HT1080 (cell line): Measurements from ENCODE around the gene RASSF4. TPM values are rescaled to one million over a fixed set of nuclear protein-coding genes. Genes with fewer than 3 reads are reported as not detected.

Experiments used
- DNase-seq: peaks from one replicate; pipeline ENCODE4 v3.0.0-alpha.2; 2015; ENCODE audit warnings: low read depth
- total RNA-seq: library from RNA; depleted of rRNA; stranded (reverse); fragments of >200 nt; shearing (Covaris generic); gene quantifications from 2 replicates; pipeline ENCODE4 v1.2.3, GENCODE V29; 2014

RASSF4 gene
- total RNA-seq, 1 experiment from 2014 or later: 7.8 TPM

GRCh38 chr10:44975431-44976331, 16.1 kb downstream of the RASSF4 start:
- DNase-seq: peak; percentile 69

- no peak for DNase-seq
Observed at GRCh38 chr10:44976352-44977198, 17.0 kb downstream of the RASSF4 start.

DNA sequence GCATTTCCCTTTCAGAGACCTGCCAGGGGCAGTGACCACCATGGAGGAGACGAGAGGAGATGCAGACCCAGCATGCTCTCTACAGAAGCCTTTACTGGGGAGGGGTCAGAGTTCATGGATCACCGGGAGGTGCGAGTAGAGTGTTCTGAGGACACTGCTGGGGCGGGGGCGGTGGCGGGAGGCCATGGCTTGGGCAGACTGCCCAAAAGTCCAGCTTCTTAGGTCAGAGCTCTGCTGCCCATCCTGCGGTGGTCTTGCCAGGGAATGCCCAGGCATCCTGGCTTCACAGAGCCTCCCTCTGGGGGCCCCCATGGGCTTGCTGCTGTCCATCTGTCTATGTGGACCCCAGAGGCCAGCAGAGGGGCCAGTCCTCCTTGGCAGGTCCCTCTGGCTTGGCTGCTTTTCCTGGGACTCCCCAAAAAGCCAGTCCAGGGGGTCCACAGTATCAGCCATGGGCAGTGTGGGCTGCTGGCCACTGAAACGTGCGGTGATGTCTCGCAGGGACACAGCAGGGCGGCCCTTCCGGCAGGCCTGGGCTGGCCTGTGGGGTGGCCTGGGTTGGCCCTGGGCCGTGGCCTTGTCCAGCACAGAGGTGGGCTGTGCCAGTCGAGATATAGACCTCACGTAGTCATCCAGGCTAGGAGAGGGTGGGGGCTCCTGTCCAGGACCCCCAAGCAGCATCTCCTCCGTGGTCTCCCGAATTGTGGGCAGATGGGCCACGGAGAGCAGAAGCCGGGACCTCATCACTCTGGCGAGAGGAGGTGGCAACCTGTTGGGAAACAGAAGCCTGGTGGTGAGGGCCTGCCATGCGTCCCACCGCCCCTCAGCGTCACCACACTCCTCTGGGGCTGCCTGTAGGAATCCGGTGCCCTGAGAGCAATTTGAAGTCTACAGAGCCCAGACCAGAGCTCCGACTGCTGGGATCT, 17.9 kb downstream of the RASSF4 start:
- no peak for DNase-seq

DNA sequence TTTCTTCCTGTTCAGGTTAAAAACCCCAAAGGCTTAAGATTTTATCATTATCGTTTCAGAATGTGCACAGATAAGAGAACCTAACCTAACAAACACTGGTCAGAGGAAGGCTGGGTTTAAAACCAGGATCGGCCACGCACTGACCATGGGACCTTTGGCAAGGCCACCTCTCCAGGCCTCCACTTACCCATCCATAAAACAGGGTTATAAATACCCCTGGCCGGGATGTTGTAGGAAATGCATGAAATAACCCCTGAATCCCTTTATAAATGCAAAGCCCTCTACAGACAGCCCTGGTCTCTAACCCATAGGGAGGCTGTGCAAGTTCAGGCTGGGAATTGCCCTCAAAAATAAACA, 18.6 kb downstream of the RASSF4 start:
- no peak for DNase-seq

- DNase-seq: peak; percentile 86
Observed at GRCh38 chr10:44978570-44979280, 19.1 kb downstream of the RASSF4 start, which contains the start of gene DEPP1. Gene DEPP1, minus strand, starts transcription at chr10:44978809. Its CDS starts 779 bp downstream, at chr10:44978030.

DNA sequence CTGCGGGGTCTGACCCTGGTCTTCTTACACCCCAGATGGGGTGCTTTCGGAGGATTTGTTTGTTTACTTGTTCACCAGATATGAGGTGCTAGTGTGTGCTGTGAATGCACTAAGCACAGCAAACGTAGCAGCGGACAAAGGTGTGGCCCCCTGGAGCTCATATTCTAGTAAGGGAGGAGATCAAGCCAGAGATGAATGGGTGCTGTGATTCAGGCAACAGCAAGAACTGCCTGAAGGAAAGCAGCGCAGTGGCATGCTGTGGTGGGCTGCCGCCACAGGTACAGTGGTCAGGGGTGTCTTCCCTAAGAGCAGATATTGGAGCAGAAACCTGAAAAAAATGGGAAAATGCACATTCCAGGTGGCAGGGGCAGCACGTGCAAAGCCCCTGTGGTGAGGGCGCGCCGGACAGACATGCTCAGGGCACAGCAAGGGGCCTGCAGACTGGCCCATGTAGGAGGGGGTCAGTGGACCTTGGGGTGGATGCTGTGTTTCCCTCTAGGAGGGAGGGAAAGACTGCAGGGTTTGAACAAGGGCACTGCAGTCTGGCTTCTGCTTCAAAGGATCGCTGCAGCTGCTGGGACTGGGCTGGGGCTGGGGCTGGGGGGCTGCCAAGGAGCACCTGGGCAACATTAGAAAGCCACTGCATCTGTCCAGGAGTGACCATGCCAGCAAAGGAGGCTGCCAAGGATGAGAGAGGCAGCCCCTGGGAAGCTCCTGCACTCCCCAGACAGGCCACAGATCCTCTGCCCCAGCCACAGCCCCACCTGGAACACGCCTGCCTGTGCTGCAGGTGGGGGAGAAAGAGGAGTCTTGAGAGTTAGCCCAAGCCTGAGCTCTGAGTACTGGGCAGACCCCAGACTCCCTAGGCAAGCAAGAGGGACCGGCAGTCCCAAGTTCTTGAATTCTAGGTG, 19.9 kb downstream of the RASSF4 start:
- DNase-seq: no peak

- peak; percentile 18 for DNase-seq
Observed at GRCh38 chr10:44980309-44981171, 20.9 kb downstream of the RASSF4 start.

DNA sequence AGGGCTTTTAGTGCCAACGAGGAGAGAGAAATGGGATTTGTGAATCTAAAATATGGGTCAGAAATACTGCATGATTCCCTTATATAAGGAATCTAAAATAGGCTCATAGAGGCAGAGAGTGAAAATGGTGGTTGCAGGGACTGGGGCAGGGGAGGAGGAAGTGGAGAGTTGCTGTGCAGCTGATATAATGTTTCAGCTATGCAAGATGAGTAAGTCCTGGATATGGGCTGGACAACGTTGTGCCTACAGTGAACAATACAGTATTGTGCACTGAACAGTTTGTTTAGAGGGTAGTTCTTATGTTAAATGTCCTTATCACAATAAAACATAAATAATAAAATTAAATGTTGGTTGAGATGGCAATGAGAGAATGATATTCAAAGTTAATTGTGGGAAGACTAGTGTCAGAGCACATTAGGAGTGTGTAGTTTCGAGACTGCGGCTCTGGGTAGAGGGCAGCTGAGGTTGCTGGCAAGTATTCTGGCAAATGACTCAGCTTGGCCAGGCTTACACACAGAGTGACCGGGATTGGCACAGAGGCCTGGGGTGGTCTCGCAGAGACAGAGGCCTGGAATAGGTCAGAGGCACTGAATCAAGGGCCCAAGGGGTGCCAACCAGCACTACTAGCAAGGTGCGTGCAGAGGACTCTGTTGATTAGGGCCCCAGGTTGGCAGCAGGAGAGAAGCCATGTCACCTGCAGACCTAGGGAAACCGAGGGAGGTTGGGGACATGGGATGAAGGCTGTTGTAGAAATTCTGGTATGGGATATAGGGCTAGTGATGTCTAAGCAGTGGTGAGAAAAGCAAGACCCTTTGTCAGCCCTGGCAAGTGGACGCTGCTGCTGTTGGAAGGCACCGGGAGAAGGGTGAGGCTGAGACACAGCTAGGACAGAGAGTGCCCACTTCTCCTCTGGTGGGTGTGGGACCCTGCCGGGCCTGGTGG, 21.8 kb downstream of the RASSF4 start:
- DNase-seq: peak; percentile 92

GRCh38 chr10:44982114-44982460, 22.5 kb downstream of the RASSF4 start:
- peak; percentile 84 for DNase-seq

GRCh38 chr10:44982496-44982895, 22.9 kb downstream of the RASSF4 start:
- DNase-seq: no peak

- no peak for DNase-seq
Observed at GRCh38 chr10:44983066-44983894, 23.7 kb downstream of the RASSF4 start.

DNA sequence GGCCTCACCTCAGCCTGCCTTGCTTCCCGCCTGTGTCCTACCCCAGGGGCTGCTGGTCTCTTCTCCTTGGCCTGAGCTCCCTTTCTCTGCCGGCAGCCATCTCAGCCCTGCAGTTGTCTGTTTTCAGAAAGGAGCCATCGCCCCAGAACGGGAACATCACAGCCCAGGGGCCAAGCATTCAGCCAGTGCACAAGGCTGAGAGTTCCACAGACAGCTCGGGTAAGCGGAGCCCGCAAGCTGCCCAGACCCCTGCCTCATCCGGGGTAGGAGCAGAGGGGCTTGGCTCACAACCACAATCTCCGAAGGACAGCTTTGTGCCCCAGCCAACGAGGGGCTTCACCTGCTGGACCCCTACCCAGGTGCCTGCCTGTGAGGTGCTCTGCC, 24.3 kb downstream of the RASSF4 start:
- DNase-seq: no peak

GRCh38 chr10:44984671-44985101, 25.1 kb downstream of the RASSF4 start:
- DNase-seq: no peak

GRCh38 chr10:44985175-44985681, 25.6 kb downstream of the RASSF4 start:
- DNase-seq: no peak

DNA sequence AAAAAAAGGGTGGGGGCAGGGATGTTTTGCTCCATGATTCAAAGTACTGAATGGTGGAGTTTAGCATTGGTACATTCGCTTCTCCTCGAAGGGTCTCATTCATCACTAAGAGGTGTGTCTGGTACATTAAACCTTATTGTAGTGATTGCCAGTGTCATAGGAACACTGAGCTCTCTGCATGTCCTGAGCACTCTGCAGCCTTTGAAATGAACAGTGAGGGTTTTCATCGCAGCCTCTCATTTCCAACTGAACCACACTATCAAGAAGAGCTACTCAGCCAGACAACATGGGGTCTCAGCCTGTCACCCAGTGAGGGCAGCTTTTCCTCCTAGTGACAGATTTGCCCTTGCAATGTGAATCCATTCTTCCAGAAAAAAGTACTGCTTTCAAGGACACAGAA, 26.6 kb downstream of the RASSF4 start:
- no peak for DNase-seq

DNA sequence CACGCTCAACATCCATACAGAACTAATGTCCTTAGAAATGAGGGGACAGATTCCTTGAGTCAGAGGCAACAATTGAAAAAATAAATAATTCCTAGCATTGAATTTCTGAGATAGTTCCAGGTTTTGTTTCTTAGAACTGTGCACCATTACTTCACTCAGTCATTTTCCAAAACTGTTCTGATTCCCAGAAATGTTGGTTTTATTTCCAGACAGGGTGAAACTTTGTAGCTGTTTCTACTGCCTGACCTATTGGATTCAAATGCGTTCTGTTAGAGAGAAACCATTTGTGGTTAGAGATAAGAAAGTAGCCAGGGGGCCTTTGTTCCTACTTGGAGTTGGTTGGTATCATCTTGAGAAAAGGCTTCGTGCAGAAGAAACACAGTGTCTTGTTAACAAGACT, 27.1 kb downstream of the RASSF4 start:
- no peak for DNase-seq
